HTERT RPE-1 (cell line): ENCODE measurements around the gene HSPA1L.

ENCODE experiments used
- in situ Hi-C: fragments of 300-500 bp; cut with MboI; formaldehyde crosslinking; loops from 4 replicates; pipeline ENCODE4 v1.14.3; 2020; ENCODE audit warnings: low sequenced_read_pairs

Gene HSPA1L

GRCh38 chr6:31784098-31784925, 30.8 kb downstream of the HSPA1L start:
- in situ Hi-C loops, result no loop called here

GRCh38 chr6:31782126-31782855, 32.8 kb downstream of the HSPA1L start:
- in situ Hi-C loops, result no loop called here

- in situ Hi-C loops, result no loop called here
Measured at GRCh38 chr6:31781244-31782125, 33.6 kb downstream of the HSPA1L start.

GRCh38 chr6:31780507-31781243, 34.4 kb downstream of the HSPA1L start:
- in situ Hi-C loops, result no loop called here

- in situ Hi-C loops, result no loop called here
Measured at GRCh38 chr6:31779908-31780307, 35.2 kb downstream of the HSPA1L start.

- in situ Hi-C loops, result no loop called here
Measured at GRCh38 chr6:31778999-31779885, 35.8 kb downstream of the HSPA1L start.

GRCh38 chr6:31778193-31778592, 36.9 kb downstream of the HSPA1L start:
- in situ Hi-C loops, result no loop called here

- in situ Hi-C loops, result no loop called here
Measured at GRCh38 chr6:31777667-31778050, 37.4 kb downstream of the HSPA1L start.

- in situ Hi-C loops, result no loop called here
Measured at GRCh38 chr6:31776989-31777666, 38.0 kb downstream of the HSPA1L start, which contains the start of gene VWA7. VWA7 (minus strand) TSS chr6:31777328; CDS start chr6:31776779, 549 bp downstream.

- in situ Hi-C loops, result no loop called here
Measured at GRCh38 chr6:31776485-31776988, 38.5 kb downstream of the HSPA1L start.

GRCh38 chr6:31775633-31776484, 39.2 kb downstream of the HSPA1L start:
- in situ Hi-C loops, result no loop called here

GRCh38 chr6:31775184-31775583, 39.9 kb downstream of the HSPA1L start:
- in situ Hi-C loops, result no loop called here

GRCh38 chr6:31771992-31772358, 43.1 kb downstream of the HSPA1L start:
- in situ Hi-C loops, result no loop called here

- in situ Hi-C loops, result no loop called here
Measured at GRCh38 chr6:31770860-31771259, 44.2 kb downstream of the HSPA1L start.

- in situ Hi-C loops, result no loop called here
Measured at GRCh38 chr6:31769684-31770371, 45.3 kb downstream of the HSPA1L start.

- in situ Hi-C loops, result no loop called here
Measured at GRCh38 chr6:31768363-31769257, 46.5 kb downstream of the HSPA1L start.
